Right atrium auricular region (tissue), 2 donors: Measurements from ENCODE around the gene RAET1G. TPM values are rescaled to one million over a fixed set of nuclear protein-coding genes. Genes with fewer than 3 reads are reported as not detected.
"Not testable (repeated sequence)": the region's sequence is repeated elsewhere in the genome, so short reads cannot be mapped to it uniquely, and the experiment has no call there.

Experiments used
- DNase-seq: peaks from one replicate; pipeline ENCODE4 v3.0.0-alpha.2; 2019; ENCODE audit warnings: low spot score
- H3K27ac ChIP-seq, 2 donors: fragments of 200-600 bp; sonication (generic); 1 replicate in 1 of 2; 2 replicates in 1 of 2; pipeline ENCODE4 v1.5.1; 2016 to 2019
- H3K27me3 ChIP-seq, 2 donors: fragments of 200-600 bp; sonication (generic); one replicate each; pipeline versions ENCODE4 v1.5.1 to v1.6.0; 2017 to 2019
- H3K36me3 ChIP-seq: fragments of 200-600 bp; sonication (generic); one replicate; pipeline ENCODE4 v1.5.1; 2016
- H3K4me1 ChIP-seq, 2 donors: fragments of 200-600 bp; sonication (generic); one replicate each; pipeline versions ENCODE4 v1.5.1 to v1.6.0; 2017 to 2019
- H3K4me3 ChIP-seq, 2 donors: fragments of 200-600 bp; sonication (generic); 1 replicate in 1 of 2; 2 replicates in 1 of 2; pipeline ENCODE4 v1.5.1; 2017 to 2019; ENCODE audit warnings: mild to moderate bottlenecking in 1 of 2, moderate library complexity in 1 of 2
- H3K9me3 ChIP-seq, 2 donors: fragments of 200-600 bp; sonication (generic); one replicate each; pipeline ENCODE4 v1.5.1; 2019
- total RNA-seq, 2 donors: library from RNA; depleted of rRNA; stranded (reverse); fragments of >200 nt; gene quantifications; one replicate each; pipeline ENCODE4 v1.1.0, GENCODE V29; 2016
- TF ChIP-seq, protein P1 (sequence below), 2 donors: fragments of 200-600 bp; sonication (generic); IDR thresholded peaks; one replicate each; pipeline ENCODE4 v1.5.1; 2019; ENCODE audit warnings: antibody characterized with exemption in 2 of 2

The RAET1G gene
- total RNA-seq, 2 donors from 2014 or later, result 1.5 to 1.6 TPM

DNA sequence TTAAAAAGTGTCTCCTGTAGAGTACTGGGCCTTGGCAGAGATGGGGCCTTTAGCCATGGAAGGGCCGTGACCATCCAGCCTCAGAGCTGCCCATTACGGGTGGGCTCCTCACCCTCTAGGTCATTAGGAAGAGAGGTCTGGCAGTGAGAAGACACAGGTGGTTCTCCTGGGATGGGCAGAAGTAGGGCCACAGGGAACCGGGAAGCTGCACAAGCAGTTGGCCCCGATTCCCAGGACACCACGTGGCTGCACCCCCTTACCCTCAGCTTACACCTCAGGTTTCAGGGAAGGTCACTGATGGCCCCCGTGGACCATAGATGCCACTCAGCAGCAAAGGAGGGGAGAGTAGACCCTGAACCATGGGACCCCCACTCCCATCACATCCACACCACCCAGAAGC is 1.6 kb downstream of the RAET1G start:
- peaks cover 0 to 28% of the 10 kb centered on the region in 2 donors for H3K4me1 ChIP-seq
- peak; percentile 49 for DNase-seq
- H3K4me3 ChIP-seq, result no peak overlapping the region
- H3K36me3 ChIP-seq, result no peaks in the 10 kb centered on the region
- H3K27me3 ChIP-seq, result no peaks in the 10 kb centered on the region
- H3K27ac ChIP-seq, result no peak overlapping the region
- H3K9me3 ChIP-seq, result no peaks in the 10 kb centered on the region
- TF ChIP-seq, protein P1, sequence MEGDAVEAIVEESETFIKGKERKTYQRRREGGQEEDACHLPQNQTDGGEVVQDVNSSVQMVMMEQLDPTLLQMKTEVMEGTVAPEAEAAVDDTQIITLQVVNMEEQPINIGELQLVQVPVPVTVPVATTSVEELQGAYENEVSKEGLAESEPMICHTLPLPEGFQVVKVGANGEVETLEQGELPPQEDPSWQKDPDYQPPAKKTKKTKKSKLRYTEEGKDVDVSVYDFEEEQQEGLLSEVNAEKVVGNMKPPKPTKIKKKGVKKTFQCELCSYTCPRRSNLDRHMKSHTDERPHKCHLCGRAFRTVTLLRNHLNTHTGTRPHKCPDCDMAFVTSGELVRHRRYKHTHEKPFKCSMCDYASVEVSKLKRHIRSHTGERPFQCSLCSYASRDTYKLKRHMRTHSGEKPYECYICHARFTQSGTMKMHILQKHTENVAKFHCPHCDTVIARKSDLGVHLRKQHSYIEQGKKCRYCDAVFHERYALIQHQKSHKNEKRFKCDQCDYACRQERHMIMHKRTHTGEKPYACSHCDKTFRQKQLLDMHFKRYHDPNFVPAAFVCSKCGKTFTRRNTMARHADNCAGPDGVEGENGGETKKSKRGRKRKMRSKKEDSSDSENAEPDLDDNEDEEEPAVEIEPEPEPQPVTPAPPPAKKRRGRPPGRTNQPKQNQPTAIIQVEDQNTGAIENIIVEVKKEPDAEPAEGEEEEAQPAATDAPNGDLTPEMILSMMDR (IDR thresholded peaks at IDR 0.05), result no peak

DNA sequence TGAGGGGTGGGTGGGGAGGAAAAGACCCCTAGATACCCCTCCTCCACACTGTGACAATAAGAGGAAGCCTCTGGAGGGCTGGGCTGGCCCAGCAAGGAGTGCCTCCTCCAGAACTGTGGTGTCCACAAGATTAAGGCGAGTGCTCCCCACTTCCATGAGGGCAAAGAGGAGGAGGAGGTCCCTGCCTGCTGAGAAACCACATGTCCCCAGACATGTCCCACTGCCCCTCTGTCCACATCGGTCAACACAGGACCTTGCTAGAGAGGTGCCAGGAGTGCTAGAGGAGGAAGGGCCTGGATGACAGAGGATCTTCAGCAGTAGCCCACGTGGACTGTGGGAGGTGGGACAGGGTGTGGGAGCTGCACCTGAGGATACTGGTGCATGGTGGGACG is 3.1 kb downstream of the RAET1G start:
- Histone ChIP-seq H3K4me3 (no peak overlapping the region), H3K9me3 (no peaks in the 10 kb centered on the region), H3K4me1 (peaks cover 0 to 20% of the 10 kb centered on the region in 2 donors), H3K27ac (no peak overlapping the region), H3K36me3 (no peaks in the 10 kb centered on the region), H3K27me3 (no peaks in the 10 kb centered on the region)
- TF ChIP-seq, protein P1 (IDR thresholded peaks at IDR 0.05), result no peak
- DNase-seq, result no peak

DNA sequence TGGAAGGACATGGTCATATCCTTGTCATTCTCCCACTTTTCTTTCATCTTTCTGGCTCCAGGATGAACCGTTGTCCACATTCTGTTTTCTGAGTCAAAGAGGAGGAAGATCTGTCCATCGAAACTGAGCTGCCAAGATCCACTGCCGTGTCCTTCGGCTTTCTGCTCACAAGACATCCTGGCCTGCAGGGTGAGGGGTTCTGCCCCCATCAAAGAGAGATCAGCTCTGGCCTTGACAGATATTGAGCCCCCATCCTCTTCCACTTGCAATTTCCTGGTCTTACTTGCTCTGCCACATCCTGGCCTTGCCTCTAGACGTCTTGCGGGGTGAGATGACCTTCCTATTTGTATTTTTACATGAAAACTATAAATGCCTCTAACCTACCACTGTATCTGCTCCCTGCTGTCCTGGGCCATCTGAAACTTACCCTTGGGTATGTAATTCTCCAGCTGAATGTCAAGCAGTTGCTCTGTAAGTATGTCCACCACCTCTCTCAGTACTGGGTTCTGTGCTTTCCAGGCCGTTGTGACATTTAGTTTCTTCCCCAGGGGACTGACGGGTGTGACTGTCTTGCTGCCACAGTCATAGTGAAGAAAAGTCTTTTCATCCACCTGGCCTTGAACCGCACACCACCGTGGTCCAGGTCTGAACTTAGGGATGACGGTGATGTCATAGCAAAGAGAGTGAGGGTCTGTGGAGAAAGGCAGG is 3.6 kb downstream of the RAET1G start:
- not testable (repeated sequence) for DNase-seq
- H3K4me1 ChIP-seq, result peaks cover 0 to 17% of the 10 kb centered on the region in 2 donors

DNA sequence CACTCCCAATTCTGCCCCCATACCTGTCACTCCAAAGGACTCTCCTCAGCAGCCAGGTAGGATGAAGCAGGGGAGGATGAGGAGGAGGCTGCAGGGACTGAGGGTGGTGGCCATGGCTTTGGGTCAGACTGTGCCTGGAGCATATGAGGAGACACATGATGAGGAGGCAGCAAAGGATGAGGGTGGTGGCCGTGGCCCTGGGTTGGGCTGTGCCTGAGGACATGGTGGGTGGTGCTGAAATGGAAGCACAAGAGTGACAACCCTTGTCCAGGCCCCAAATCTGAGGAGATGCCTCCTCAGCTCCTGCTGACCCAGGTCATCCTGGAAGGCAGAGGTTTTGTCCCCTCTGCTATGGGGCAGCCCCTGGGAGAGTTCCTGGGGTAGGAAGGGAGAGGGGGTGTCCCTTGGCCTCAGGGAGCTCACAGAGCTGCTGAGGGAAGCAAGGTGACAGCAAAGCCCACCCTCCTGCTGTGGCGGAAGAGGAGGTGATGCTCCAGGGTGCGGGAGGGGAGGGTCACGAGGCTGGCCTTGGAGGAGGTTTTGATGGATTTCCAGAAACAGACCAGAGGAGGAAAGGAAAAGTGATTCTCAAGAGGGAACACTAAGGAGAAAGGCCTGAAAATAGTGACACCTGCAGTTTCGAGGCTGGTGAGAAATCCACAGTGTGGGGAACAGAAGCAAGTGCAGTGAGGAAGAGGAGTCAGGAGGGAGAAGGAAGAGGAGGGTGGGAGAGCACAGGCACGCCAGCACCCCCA is 4.6 kb downstream of the RAET1G start:
- TF ChIP-seq, protein P1 (IDR thresholded peaks at IDR 0.05), result no peak
- H3K27me3 ChIP-seq, result no peaks in the 10 kb centered on the region
- DNase-seq, result peak; percentile 54
- H3K27ac ChIP-seq, result no peak overlapping the region
- no peaks in the 10 kb centered on the region for H3K9me3 ChIP-seq
- peaks cover 0 to 11% of the 10 kb centered on the region in 2 donors for H3K4me1 ChIP-seq
- H3K4me3 ChIP-seq, result no peak overlapping the region
- no peaks in the 10 kb centered on the region for H3K36me3 ChIP-seq

More for the DNA sequence above, 3.6 kb downstream of the RAET1G start:
- not testable (repeated sequence) for H3K9me3 ChIP-seq, H3K27me3 ChIP-seq, H3K4me3 ChIP-seq, H3K36me3 ChIP-seq, H3K27ac ChIP-seq

DNA sequence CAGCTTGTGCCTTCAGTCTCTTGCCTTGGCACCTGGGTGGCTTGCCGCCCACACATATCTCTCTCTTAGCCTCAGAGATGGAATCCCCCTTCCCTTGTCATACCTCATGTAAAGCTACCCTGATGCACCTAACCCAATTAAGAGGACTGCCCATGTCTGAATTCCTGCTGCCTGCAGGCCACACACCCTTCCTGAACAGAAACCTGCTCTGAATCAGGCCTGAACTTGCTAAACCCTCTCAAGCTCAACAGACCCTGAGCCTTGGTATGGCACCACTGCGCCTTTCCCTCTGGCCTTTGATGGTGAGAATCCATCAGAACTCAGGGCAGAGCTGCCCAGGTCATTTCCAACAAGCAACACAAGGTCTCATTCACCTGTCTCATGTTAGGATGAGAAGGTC is 5.2 kb downstream of the RAET1G start:
- H3K36me3 ChIP-seq, result no peaks in the 10 kb centered on the region
- DNase-seq, result peak; percentile 32
- H3K4me3 ChIP-seq, result no peak overlapping the region
- H3K27ac ChIP-seq, result no peak overlapping the region
- TF ChIP-seq, protein P1 (IDR thresholded peaks at IDR 0.05), result no peak
- H3K9me3 ChIP-seq, result no peaks in the 10 kb centered on the region
- no peaks in the 10 kb centered on the region for H3K27me3 ChIP-seq
- peaks cover 0 to 7% of the 10 kb centered on the region in 2 donors for H3K4me1 ChIP-seq
